Common myeloid progenitor, CD34-positive (primary cell): ENCODE results near the gene PRCC.
"Not testable (repeated sequence)": the region's sequence is repeated elsewhere in the genome, so short reads cannot be mapped to it uniquely, and the experiment has no call there.

ENCODE experiments used
- CTCF ChIA-PET: fragments of 350-600 bp; sonication (Branson Sonifier 250); formaldehyde crosslinking; loops from one replicate; lab custom pipeline; 2021; ENCODE audit warnings: antibody characterized with exemption; lab: Charles Lee
- POLR2A ChIA-PET: fragments of 350-600 bp; sonication (Branson Sonifier 250); formaldehyde crosslinking; loops from one replicate; lab custom pipeline; 2021; ENCODE audit warnings: antibody characterized with exemption; lab: Charles Lee
- DNase-seq, 3 donors: peaks; one replicate each; pipeline versions ENCODE4 v3.0.0 to v3.0.0-alpha.2; 2013
- H3K27ac ChIP-seq, 2 experiments: 1 replicate in 1 of 2; 2 replicates in 1 of 2; pipeline ENCODE4 v1.7.0; 2013; ENCODE audit warnings: inconsistent platforms in 2 of 2, low read length in 2 of 2, mild to moderate bottlenecking in 2 of 2, low read depth in 1 of 2, moderate library complexity in 1 of 2; ENCODE audit not compliant: severe bottlenecking in 2 of 2, insufficient read depth in 1 of 2, poor library complexity in 1 of 2
- H3K27me3 ChIP-seq, 5 experiments: replicated peaks in 2 of 5; 1 replicate in 3 of 5; 2 replicates in 2 of 5; pipeline versions ENCODE4 v1.6.1 to v1.7.0; 2013; ENCODE audit warnings: low read length in 4 of 5, mild to moderate bottlenecking in 2 of 5, moderate library complexity in 2 of 5, inconsistent platforms in 1 of 5; ENCODE audit not compliant: insufficient read depth in 5 of 5, control insufficient read depth in 4 of 5
- H3K36me3 ChIP-seq, 4 experiments: 1 replicate in 2 of 4; 2 replicates in 2 of 4; pipeline versions ENCODE4 v1.6.1 to v1.7.0; 2013; ENCODE audit warnings: low read length in 3 of 4, control low read depth in 1 of 4, mild to moderate bottlenecking in 1 of 4; ENCODE audit not compliant: control insufficient read depth in 4 of 4, insufficient read depth in 4 of 4
- H3K4me1 ChIP-seq, 4 experiments: 1 replicate in 3 of 4; 2 replicates in 1 of 4; pipeline versions ENCODE4 v1.6.1 to v1.7.1; 2013; ENCODE audit warnings: low read length in 3 of 4, mild to moderate bottlenecking in 3 of 4, control low read depth in 1 of 4, inconsistent platforms in 1 of 4, moderate library complexity in 1 of 4; ENCODE audit not compliant: control insufficient read depth in 4 of 4, insufficient read depth in 4 of 4; ENCODE audit errors: control extremely low read depth in 1 of 4
- H3K4me3 ChIP-seq, 7 experiments: 1 replicate in 4 of 7; 2 replicates in 3 of 7; pipeline versions ENCODE4 v1.5.1 to v1.7.0; 2013; ENCODE audit warnings: mild to moderate bottlenecking in 7 of 7, low read length in 6 of 7, moderate library complexity in 6 of 7, inconsistent platforms in 2 of 7, low read depth in 2 of 7, control low read depth in 1 of 7; ENCODE audit not compliant: insufficient read depth in 4 of 7, control insufficient read depth in 1 of 7; ENCODE audit errors: extremely low read depth in 1 of 7
- H3K9me3 ChIP-seq, 5 experiments: 1 replicate in 4 of 5; 2 replicates in 1 of 5; pipeline versions ENCODE4 v1.6.1 to v1.7.1; 2013; ENCODE audit warnings: low read length in 4 of 5, mild to moderate bottlenecking in 2 of 5, inconsistent platforms in 1 of 5, low read depth in 1 of 5, moderate library complexity in 1 of 5; ENCODE audit not compliant: control insufficient read depth in 4 of 5, insufficient read depth in 2 of 5; ENCODE audit errors: control extremely low read depth in 1 of 5
- WGBS: methylation state at CpG from one replicate; pipeline ENCODE4 v1.1.5; 2013; ENCODE audit not compliant: insufficient coverage; 5-methylcytosine and 5-hydroxymethylcytosine counted together

Gene PRCC

DNA sequence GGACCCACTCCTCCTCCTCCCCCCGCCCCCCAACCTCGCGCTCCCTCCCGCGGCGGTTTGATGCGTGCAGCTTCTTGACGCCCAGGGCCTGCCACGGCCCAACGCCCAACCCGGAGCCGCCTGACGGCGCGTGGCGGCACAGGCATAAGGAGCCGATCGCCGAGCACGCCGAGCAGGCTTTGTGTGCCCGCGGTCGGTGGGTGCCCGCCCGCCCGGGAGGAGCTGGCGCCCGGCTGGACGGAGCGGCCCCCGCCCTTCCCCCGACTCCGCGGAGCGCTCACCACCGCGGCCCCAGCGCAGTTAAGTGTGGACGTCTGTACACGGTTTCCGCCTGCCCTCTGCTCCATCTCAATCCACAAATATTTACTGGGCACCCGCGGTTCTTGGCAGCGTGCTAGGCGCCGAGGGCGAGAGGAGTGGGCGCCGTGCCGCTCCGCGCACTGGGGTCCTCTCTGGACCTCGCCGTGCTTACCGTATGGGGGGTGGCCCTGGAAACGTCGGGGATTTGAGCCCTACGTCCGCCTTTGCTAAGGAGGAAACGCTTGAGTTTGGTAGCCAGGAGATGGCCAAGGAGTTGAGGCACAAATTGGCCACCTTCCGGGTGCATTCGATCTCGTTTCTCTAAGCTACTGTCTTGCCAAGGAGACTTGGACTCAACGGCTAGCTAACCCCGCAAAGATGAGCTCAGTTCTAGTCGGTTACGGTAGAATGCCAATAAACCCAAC is 15.4 kb upstream of the PRCC start:
- ChIA-PET POLR2A (interaction anchor here (0.6 to 2.2 kb wide), 4 partner anchors 11 to 697 kb away, joined by 3 to 15 read pairs (median 8); partner anchors contain the start of genes ISG20L2, METTL25B, MRPL24 and PRCC), CTCF (interaction anchor here (1.1 to 3.6 kb wide), 4 partner anchors 11 to 62 kb away, joined by 4 to 32 read pairs (median 4); partner anchors contain the start of genes ISG20L2, METTL25B and MRPL24)
- Histone ChIP-seq H3K4me3 (peak overlapping the region; percentile 72 to 100 (median 97)), H3K4me1 (peaks cover 26 to 56% (median 51%) of the 10 kb centered on the region in 4 experiments), H3K9me3 (no peaks in the 10 kb centered on the region), H3K27me3 (no peaks in the 10 kb centered on the region), H3K27ac (peak overlapping the region; percentile 76 to 91), H3K36me3 (peaks cover 0 to 22% (median 1%) of the 10 kb centered on the region in 4 experiments)
- WGBS: 0% methylated on average over 43 of the region's 68 CpGs
- peak; percentile 96 to 98 (median 98) for DNase-seq

DNA sequence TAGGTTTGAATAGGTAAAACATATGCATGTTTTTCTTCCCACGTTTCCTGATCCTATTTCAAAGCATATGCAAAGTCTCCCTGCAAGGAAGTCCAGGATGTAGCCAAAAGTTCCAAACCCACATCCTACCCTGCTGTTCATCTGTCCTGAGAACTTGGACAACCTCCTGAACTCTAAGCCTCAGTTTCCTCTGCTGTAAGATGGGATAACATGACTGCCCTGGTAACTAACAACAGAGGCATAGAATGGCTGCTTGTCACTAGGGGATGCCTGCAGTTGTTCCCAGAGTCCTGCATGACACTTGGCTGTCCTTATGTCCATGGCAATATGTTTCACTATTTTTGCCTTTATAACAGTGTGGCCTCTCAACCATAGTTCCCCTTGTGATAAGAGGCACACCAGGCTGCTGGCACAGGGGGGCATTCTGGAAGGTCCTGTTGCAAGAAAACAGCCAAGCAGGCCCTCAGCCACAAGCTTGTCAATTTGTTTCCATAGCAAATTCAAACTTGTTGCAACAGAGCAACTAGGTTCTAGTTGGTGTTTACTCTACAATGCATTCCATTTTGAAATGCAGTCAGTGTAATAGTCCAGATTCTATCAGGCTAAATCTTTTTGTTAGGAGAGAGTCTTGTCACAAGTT is 14.4 kb upstream of the PRCC start:
- Histone ChIP-seq H3K27ac (peak overlapping the region in 1 of 2 experiments; percentile 91), H3K4me1 (peaks cover 21 to 46% (median 41%) of the 10 kb centered on the region in 4 experiments), H3K36me3 (peaks cover 0 to 18% (median 1%) of the 10 kb centered on the region in 4 experiments), H3K27me3 (no peaks in the 10 kb centered on the region), H3K4me3 (peak overlapping the region in 6 of 7 experiments; percentile 90 to 100 (median 98)), H3K9me3 (no peaks in the 10 kb centered on the region)
- CTCF ChIA-PET: interaction anchor here (1.1 to 3.6 kb wide), 2 partner anchors 26 to 64 kb away, joined by 4 to 32 read pairs; partner anchors contain the start of genes ISG20L2 and METTL25B
- POLR2A ChIA-PET: interaction anchor here (2.0 to 2.2 kb wide), 2 partner anchors 14 to 24 kb away, joined by 10 to 15 read pairs; partner anchors contain the start of genes ISG20L2, METTL25B and PRCC
- 33% methylated on average over 1 of the region's 1 CpG for WGBS
- peak in 2 of 3 donors; percentile 57 to 71 for DNase-seq

DNA sequence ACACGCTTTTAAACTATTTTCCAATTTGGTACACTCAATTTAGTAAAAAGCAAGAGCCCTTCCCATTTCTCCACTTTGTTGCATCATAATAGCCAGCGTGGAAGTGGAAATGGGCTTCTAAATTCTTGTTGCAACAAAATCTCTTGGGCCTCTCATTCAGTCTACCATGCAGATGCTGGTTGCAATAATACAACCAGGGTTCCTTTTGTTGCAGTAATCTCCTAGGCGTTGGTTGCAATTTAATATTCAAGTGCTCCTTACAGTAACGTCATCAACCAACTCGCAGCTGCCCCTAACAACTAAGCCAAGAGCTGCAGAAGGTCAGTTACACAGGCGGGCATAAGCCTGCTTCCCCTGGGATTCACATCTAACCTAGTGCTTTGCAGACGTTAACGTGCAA is 13.1 kb upstream of the PRCC start:
- H3K27me3 ChIP-seq: no peaks in the 10 kb centered on the region
- 93% methylated on average over 8 of the region's 8 CpGs for WGBS
- ChIA-PET CTCF (interaction anchor here (0.6 to 1.0 kb wide), 2 partner anchors 12 to 233 kb away, joined by 3 read pairs; no protein-coding TSS in a partner anchor), POLR2A (no interaction called here)
- peaks cover 0 to 11% (median 1%) of the 10 kb centered on the region in 4 experiments for H3K36me3 ChIP-seq
- H3K4me1 ChIP-seq: peaks cover 9 to 34% (median 29%) of the 10 kb centered on the region in 4 experiments
- H3K4me3 ChIP-seq: no peak overlapping the region
- H3K27ac ChIP-seq: no peak overlapping the region
- no peaks in the 10 kb centered on the region for H3K9me3 ChIP-seq
- no peak for DNase-seq

DNA sequence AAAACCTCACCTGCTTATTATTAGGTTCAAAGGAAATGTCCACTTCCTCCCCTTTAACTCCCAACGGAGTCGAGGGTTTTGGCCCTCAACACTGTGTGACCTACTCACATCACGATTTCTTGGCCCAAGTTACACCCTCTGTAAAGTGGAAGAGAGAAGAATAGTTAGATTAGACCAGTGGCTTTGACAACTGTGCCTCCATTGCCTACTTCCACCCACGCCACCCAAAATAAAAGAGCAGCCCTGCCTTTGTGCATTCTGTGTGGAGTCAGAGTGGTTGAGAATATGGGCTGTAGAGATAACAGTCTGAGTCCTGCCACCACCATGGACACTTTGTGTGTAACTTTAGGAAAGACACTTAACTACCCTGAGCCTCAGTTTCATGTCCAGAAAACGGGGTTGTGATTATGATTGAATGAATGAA is 11.8 kb upstream of the PRCC start:
- Histone ChIP-seq H3K4me3 (no peak overlapping the region), H3K9me3 (no peaks in the 10 kb centered on the region), H3K36me3 (peaks cover 0 to 4% (median 1%) of the 10 kb centered on the region in 4 experiments), H3K27me3 (no peaks in the 10 kb centered on the region), H3K27ac (peak overlapping the region in 1 of 2 experiments; percentile 27), H3K4me1 (peaks cover 5 to 21% (median 16%) of the 10 kb centered on the region in 4 experiments)
- WGBS: no CpG with 5 or more reads among the region's 5 CpGs
- ChIA-PET CTCF (interaction anchor here (1.1 to 2.5 kb wide), 5 partner anchors 10 to 49 kb away, joined by 3 to 13 read pairs (median 4); partner anchors contain the start of gene CRABP2), POLR2A (no interaction called here)
- no peak for DNase-seq

DNA sequence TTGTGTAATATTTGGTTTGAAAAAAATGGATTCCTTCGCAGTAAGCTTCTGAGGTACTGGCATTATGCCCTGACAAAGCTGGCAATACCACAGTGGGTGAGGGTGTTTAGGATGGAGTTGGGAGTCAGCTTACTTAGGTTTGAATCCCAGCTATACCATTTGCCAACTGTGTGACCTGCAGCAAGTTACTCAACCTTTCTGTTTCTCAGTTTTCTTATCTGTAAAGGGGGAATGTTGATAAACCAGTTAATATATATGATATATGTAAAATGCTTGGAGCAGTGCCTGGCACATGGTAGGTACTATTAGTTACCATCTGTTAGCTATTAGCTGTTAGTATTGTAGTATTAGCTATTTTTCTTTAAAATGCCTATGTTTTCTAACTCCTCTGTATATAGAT is 11.0 kb upstream of the PRCC start:
- H3K4me3 ChIP-seq: no peak overlapping the region
- peaks cover 0 to 4% (median 1%) of the 10 kb centered on the region in 4 experiments for H3K36me3 ChIP-seq
- DNase-seq: no peak
- ChIA-PET POLR2A (no interaction called here), CTCF (interaction anchor here (0.8 to 2.5 kb wide), 8 partner anchors 11 to 172 kb away, joined by 3 to 13 read pairs (median 4); partner anchors contain the start of genes CRABP2 and PRCC)
- H3K27ac ChIP-seq: no peak overlapping the region
- WGBS: no CpG with 5 or more reads among the region's 1 CpG
- H3K9me3 ChIP-seq: no peaks in the 10 kb centered on the region
- no peaks in the 10 kb centered on the region for H3K27me3 ChIP-seq
- H3K4me1 ChIP-seq: peaks cover 5 to 19% (median 16%) of the 10 kb centered on the region in 4 experiments

DNA sequence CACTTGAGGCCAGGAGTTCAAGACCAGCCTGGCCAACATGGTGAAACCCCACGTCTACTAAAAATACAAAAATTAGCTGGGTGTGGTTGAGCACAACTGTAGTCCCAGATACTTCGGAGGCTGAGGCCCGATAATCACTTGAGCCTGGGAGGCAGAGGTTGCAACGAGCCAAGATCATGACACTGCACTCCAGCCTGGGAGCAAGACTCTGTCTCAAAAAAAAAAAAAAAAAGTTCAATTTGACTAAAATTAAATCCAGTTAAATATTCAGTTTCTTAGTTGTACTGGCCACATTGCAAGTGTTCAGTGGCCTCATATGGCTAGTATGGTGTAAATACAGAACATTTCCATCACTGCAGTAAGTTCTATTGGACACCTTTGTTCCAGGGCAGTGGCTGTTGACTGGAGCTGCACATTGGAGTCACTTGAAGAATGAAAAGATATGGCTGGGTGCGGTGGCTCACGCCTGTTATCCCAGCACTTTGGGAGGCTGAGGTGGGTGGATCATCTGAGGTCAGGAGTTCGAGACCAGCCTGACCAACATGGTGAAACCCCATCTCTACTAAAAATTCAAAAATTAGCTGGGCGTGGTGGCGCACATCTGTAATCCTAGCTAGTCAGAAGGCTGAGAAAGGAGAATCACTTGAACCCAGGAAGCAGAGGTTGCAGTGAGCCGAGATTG is 9.6 kb upstream of the PRCC start:
- CTCF ChIA-PET: interaction anchor here (0.7 to 2.5 kb wide), 4 partner anchors 14 to 68 kb away, joined by 3 to 13 read pairs (median 8); no protein-coding TSS in a partner anchor
- H3K27ac ChIP-seq, H3K36me3 ChIP-seq, H3K27me3 ChIP-seq, H3K4me3 ChIP-seq, H3K9me3 ChIP-seq, DNase-seq, POLR2A ChIA-PET: not testable (repeated sequence)
- 91% methylated on average over 5 of the region's 10 CpGs for WGBS
- H3K4me1 ChIP-seq: peaks cover 2 to 13% (median 11%) of the 10 kb centered on the region in 4 experiments
